GM12878 (cell line): ENCODE measurements around the gene DDX42. TPM values are rescaled to one million over a fixed set of nuclear protein-coding genes. Genes with fewer than 3 reads are reported as not detected.

Source experiments
- BCL3 ChIP-seq: IDR thresholded peaks from 2 replicates; pipeline ENCODE4 v1.6.1; 2011; ENCODE audit warnings: borderline replicate concordance, low read depth, mild to moderate bottlenecking, moderate library complexity, low read length; ENCODE audit not compliant: insufficient read depth, poor library complexity, severe bottlenecking
- CBX3 ChIP-seq: fragments of 200-600 bp; sonication (generic); IDR thresholded peaks from 2 replicates; pipeline ENCODE4 v1.6.1; 2016; ENCODE audit warnings: low read depth, borderline replicate concordance
- DPF2 ChIP-seq: fragments of 450-650 bp; IDR thresholded peaks from 2 replicates; pipeline ENCODE4 v1.6.1; 2017; ENCODE audit warnings: mild to moderate bottlenecking
- E2F4 ChIP-seq: IDR thresholded peaks from 2 replicates; pipeline ENCODE4 v1.6.1; 2012; ENCODE audit warnings: low read depth, low read length, improper control_type of control experiment
- E4F1 ChIP-seq: fragments of 450-650 bp; IDR thresholded peaks from 2 replicates; pipeline ENCODE4 v1.6.1; 2018; ENCODE audit warnings: borderline replicate concordance, mild to moderate bottlenecking; ENCODE audit not compliant: partially characterized antibody
- ETV6 ChIP-seq, 2 experiments: fragments of 450-650 bp in 1 of 2; IDR thresholded peaks in 1 of 2; conservative IDR thresholded peaks in 1 of 2; 2 replicates each; pipeline ENCODE4 v1.6.1; 2014; ENCODE audit warnings: antibody characterized with exemption in 1 of 2, borderline replicate concordance in 1 of 2, low read depth in 1 of 2, mild to moderate bottlenecking in 1 of 2, moderate library complexity in 1 of 2
- MLLT1 ChIP-seq: fragments of 450-650 bp; IDR thresholded peaks from 2 replicates; pipeline ENCODE4 v1.6.1; 2016; ENCODE audit warnings: mild to moderate bottlenecking
- MTA2 ChIP-seq: fragments of 450-650 bp; IDR thresholded peaks from 2 replicates; pipeline ENCODE4 v1.6.1; 2016; ENCODE audit warnings: low read depth, mild to moderate bottlenecking, moderate library complexity
- NFYB ChIP-seq: IDR thresholded peaks from 2 replicates; pipeline ENCODE4 v1.6.1; 2011; ENCODE audit warnings: low read depth, mild to moderate bottlenecking, low read length, improper control_type of control experiment, moderate library complexity; ENCODE audit not compliant: insufficient read depth
- RB1 ChIP-seq: fragments of 450-650 bp; formaldehyde crosslinking; IDR thresholded peaks from 2 replicates; pipeline ENCODE4 v1.6.1; 2017; ENCODE audit warnings: mild to moderate bottlenecking, borderline replicate concordance
- SREBF1 ChIP-seq: IDR thresholded peaks from 2 replicates; pipeline ENCODE4 v1.6.1; 2012; ENCODE audit warnings: mild to moderate bottlenecking, low read length
- ZBED1 ChIP-seq: IDR thresholded peaks from 2 replicates; pipeline ENCODE4 v1.6.1; 2016; ENCODE audit warnings: borderline replicate concordance
- ZBTB33 ChIP-seq: fragments of 450-650 bp; IDR thresholded peaks from 2 replicates; pipeline ENCODE4 v1.6.1; 2017; ENCODE audit warnings: mild to moderate bottlenecking
- ZNF687 ChIP-seq: fragments of 450-650 bp; IDR thresholded peaks from 2 replicates; pipeline ENCODE4 v1.6.1; 2017; ENCODE audit warnings: mild to moderate bottlenecking, moderate library complexity
- ZSCAN29 ChIP-seq: fragments of 450-650 bp; IDR thresholded peaks from 2 replicates; pipeline ENCODE4 v1.6.1; 2017; ENCODE audit warnings: mild to moderate bottlenecking, moderate library complexity
- polyA plus RNA-seq, 11 experiments: library from polyadenylated mRNA; depleted of rRNA in 4 of 11; unstranded in 6 of 11; stranded (reverse) in 5 of 11; fragments of >200 nt; fragmentation: Nextera tagmentation in 4 of 11; fragmentation: Illumina TruSeq in 1 of 11; extraction: Ambion mirVana in 4 of 11; extraction: Trizol in 1 of 11; gene quantifications; 1 replicate in 1 of 11; 2 replicates in 10 of 11; pipeline versions ENCODE4 v1.2.1 to v1.2.3, GENCODE V29; 2011 to 2016; ENCODE audit warnings: inconsistent platforms in 2 of 11, missing spikeins in 2 of 11, low read depth in 1 of 11
- total RNA-seq, 4 experiments: library from RNA; depleted of rRNA in 3 of 4; stranded (reverse); fragments of >200 nt in 3 of 4; fragmentation: Illumina TruSeq in 1 of 4; extraction: Trizol in 1 of 4; gene quantifications; 2 replicates each; pipeline versions ENCODE4 v1.2.1 to v1.2.3, GENCODE V29; 2013 to 2021

Gene DDX42
- total and polyA plus RNA-seq, 10 of the 15 experiments (the other 5 are each of a cell fraction or from before 2014, with no cell fraction given): 14.6 to 147 (median 65.3) TPM

- TF ChIP-seq ZBTB33 (no peak), SREBF1 (peak; percentile 95), ZNF687 (peak; percentile 98), MLLT1 (peak; percentile 72; the same call in 1 of the 2 replicates), DPF2 (peak; percentile 85), MTA2 (peak; percentile 98), RB1 (peak; percentile 98; the same call in 1 of the 2 replicates), E4F1 (peak; percentile 85), ZSCAN29 (peak; percentile 99), CBX3 (no peak), E2F4 (no peak), BCL3 (peak; percentile 51), ZBED1 (no peak), NFYB (no peak), ETV6 (conservative IDR thresholded peaks at IDR 0.05 in 1 of 2, IDR thresholded peaks at IDR 0.05 in 1 of 2; ENCODE audit: borderline replicate concordance in 1 of 2, low read depth in 1 of 2) (peak in 1 of 2 experiments; percentile 61; a peak in 2 of 4 replicates)
These were observed 68.8 kb downstream of the DDX42 start, which contains the start of gene SMARCD2 (continued) for GRCh38 chr17:63842540-63843386.
